ENCODE measurements around the gene JMJD4. TPM values are rescaled to one million over a fixed set of nuclear protein-coding genes. Genes with fewer than 3 reads are reported as not detected.

Gene JMJD4
- 10 to 100 TPM; 20.4 to 21.6 TPM for total RNA-seq

- Mint-ChIP-seq H3K9me3 (no peaks in the 10 kb centered on the region), H3K27ac (peak within 1 kb of the TSS; percentile 96), H3K4me1 (peaks cover 16% of the 10 kb centered on the region), H3K27me3 (no peaks in the 10 kb centered on the region), H3K4me3 (peak within 1 kb of the TSS; percentile 97), H3K36me3 (peaks cover 1% of the 10 kb centered on the region)
- POLR2A ChIA-PET = interaction anchor here (0.9 kb wide), 1 partner anchor 53 kb away, joined by 3 read pairs; no protein-coding TSS in a partner anchor
- ATAC-seq (ENCODE audit: low read depth) = peak; percentile 94
- DNase-seq = peak; percentile 98
These were observed at the start of gene JMJD4, which contains the start of gene SNAP47 for GRCh38 chr1:227734856-227735538. JMJD4 (minus strand) TSS chr1:227735302; CDS start chr1:227735273, 29 bp downstream. SNAP47 (plus strand) TSS chr1:227735435; CDS start chr1:227747737, 12,302 bp downstream.

DNA sequence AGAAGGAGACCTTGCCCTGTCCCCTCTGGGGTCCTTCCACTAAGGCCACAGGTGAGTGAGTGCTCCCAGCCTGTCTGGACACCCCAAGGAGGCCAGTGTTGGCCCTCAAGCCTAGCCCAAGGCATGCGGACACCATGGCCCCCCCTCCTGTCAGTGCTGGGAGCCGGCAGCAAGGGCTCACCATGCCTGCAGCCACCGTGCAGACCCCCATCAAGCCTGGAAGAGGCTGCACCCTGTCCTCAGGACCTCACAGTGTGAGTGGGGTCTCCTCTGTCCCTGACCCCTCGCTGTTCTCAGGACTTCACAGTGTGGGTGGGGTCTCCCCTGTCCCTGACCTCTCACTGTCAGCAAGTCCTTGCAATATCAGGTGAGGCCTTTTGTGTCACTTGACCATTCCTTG lies 47.1 kb upstream of the JMJD4 start:
- DNase-seq (no peak), ATAC-seq (ENCODE audit: low read depth) (no peak)
- Mint-ChIP-seq H3K9me3 (no peaks in the 10 kb centered on the region), H3K4me3 (no peak overlapping the region), H3K27me3 (peaks cover 13% of the 10 kb centered on the region), H3K27ac (no peak overlapping the region), H3K36me3 (peaks cover 6% of the 10 kb centered on the region), H3K4me1 (peaks cover 4% of the 10 kb centered on the region)
- POLR2A ChIA-PET = no interaction called here

DNA sequence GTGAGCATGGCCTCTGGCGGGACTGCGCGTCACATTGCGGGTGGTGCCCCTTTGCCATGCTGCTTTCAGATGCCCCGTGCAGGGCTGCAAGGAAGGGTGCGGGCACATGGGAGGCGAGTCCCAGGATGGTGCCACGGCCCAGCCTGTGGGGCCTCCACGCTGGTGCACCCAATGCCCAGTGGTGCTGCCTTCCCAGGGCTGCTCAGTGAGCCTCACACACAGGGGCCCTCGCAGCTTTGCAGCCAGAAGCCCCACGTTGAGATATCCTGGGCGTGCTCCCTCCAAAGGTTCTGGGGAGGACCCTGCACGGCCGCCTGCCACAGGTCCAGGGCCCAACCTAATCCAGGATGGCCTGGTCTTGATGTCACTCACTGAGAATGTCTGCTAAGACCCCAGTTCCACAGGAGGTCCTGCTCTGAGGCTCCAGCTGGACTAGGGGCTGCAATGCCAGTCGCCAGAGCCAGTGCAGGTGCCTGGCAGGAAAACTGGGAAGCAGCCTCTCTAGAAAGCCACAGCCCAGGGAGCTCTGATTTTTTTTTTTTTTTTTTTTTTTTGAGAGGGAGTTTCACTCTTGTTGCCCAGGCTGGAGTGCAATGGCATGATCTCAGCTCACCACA lies 46.3 kb upstream of the JMJD4 start:
- no peaks in the 10 kb centered on the region for H3K9me3 Mint-ChIP-seq

GRCh38 chr1:227780101-227781044 lies 45.3 kb upstream of the JMJD4 start:
- peak overlapping the region; percentile 25 for H3K27ac Mint-ChIP-seq
- peaks cover 16% of the 10 kb centered on the region for H3K36me3 Mint-ChIP-seq
- H3K27me3 Mint-ChIP-seq = peaks cover 4% of the 10 kb centered on the region
- POLR2A ChIA-PET = interaction anchor here (1.2 kb wide), 1 partner anchor 11 kb away, joined by 3 read pairs; no protein-coding TSS in a partner anchor
- no peaks in the 10 kb centered on the region for H3K9me3 Mint-ChIP-seq
- peaks cover 3% of the 10 kb centered on the region for H3K4me1 Mint-ChIP-seq
- no peak for DNase-seq
- no peak overlapping the region for H3K4me3 Mint-ChIP-seq
- ATAC-seq (ENCODE audit: low read depth) = peak; percentile 21

More for the DNA sequence above, 46.3 kb upstream of the JMJD4 start:
- H3K4me3 Mint-ChIP-seq = no peak overlapping the region
- no peak for ATAC-seq (ENCODE audit: low read depth)
- no peaks in the 10 kb centered on the region for H3K4me1 Mint-ChIP-seq
- H3K27me3 Mint-ChIP-seq = peaks cover 8% of the 10 kb centered on the region
- DNase-seq = no peak
- H3K36me3 Mint-ChIP-seq = peaks cover 11% of the 10 kb centered on the region
- no peak overlapping the region for H3K27ac Mint-ChIP-seq
- POLR2A ChIA-PET = no interaction called here

- ATAC-seq (ENCODE audit: low read depth) (no peak), DNase-seq (no peak)
- Mint-ChIP-seq H3K9me3 (no peaks in the 10 kb centered on the region), H3K4me3 (no peak overlapping the region), H3K36me3 (peaks cover 16% of the 10 kb centered on the region), H3K27me3 (peaks cover 4% of the 10 kb centered on the region), H3K4me1 (peaks cover 3% of the 10 kb centered on the region), H3K27ac (no peak overlapping the region)
- POLR2A ChIA-PET = interaction anchor here (1.2 kb wide), 1 partner anchor 10 kb away, joined by 3 read pairs; no protein-coding TSS in a partner anchor
These were observed 44.6 kb upstream of the JMJD4 start for GRCh38 chr1:227779685-227780084.

DNA sequence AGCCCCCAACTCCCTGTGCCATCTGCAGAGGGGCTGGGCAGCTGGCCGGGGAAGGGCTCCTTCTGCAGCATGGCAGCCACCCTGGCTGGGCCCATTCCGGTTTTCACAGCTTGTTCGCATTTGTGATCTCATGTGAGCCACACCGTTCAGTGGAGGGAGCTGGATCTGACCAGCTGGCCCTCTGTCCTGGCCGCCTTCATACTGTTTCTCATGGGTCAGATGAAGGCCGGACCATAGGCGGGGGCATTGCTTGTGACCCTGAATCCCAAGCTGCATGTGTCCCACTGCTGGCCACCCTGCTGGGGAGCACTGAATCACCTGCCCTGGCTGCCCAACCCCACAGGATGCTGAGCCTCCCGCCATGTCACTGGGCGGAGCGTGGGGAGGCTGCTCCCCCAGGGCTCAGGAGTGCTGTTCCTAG lies 43.9 kb upstream of the JMJD4 start:
- POLR2A ChIA-PET = interaction anchor here (1.2 kb wide), 1 partner anchor 10 kb away, joined by 3 read pairs; no protein-coding TSS in a partner anchor
- no peak for ATAC-seq (ENCODE audit: low read depth)
- H3K27me3 Mint-ChIP-seq = no peaks in the 10 kb centered on the region
- no peaks in the 10 kb centered on the region for H3K9me3 Mint-ChIP-seq
- peaks cover 7% of the 10 kb centered on the region for H3K4me1 Mint-ChIP-seq
- no peak overlapping the region for H3K4me3 Mint-ChIP-seq
- H3K36me3 Mint-ChIP-seq = peaks cover 20% of the 10 kb centered on the region
- no peak overlapping the region for H3K27ac Mint-ChIP-seq
- DNase-seq = no peak

GRCh38 chr1:227778401-227778947 lies 43.4 kb upstream of the JMJD4 start:
- ATAC-seq (ENCODE audit: low read depth) = no peak
- no peak for DNase-seq
- H3K9me3 Mint-ChIP-seq = no peaks in the 10 kb centered on the region
- H3K27ac Mint-ChIP-seq = no peak overlapping the region
- no peaks in the 10 kb centered on the region for H3K27me3 Mint-ChIP-seq
- H3K4me1 Mint-ChIP-seq = peaks cover 13% of the 10 kb centered on the region
- POLR2A ChIA-PET = no interaction called here
- no peak overlapping the region for H3K4me3 Mint-ChIP-seq
- H3K36me3 Mint-ChIP-seq = peaks cover 22% of the 10 kb centered on the region

GRCh38 chr1:227777646-227778045 lies 42.5 kb upstream of the JMJD4 start:
- POLR2A ChIA-PET = no interaction called here
- DNase-seq (peak; percentile 4), ATAC-seq (ENCODE audit: low read depth) (no peak)
- no peaks in the 10 kb centered on the region for H3K9me3 Mint-ChIP-seq
- peaks cover 18% of the 10 kb centered on the region for H3K4me1 Mint-ChIP-seq
- peaks cover 23% of the 10 kb centered on the region for H3K36me3 Mint-ChIP-seq
- no peaks in the 10 kb centered on the region for H3K27me3 Mint-ChIP-seq
- no peak overlapping the region for H3K27ac Mint-ChIP-seq
- H3K4me3 Mint-ChIP-seq = no peak overlapping the region

DNA sequence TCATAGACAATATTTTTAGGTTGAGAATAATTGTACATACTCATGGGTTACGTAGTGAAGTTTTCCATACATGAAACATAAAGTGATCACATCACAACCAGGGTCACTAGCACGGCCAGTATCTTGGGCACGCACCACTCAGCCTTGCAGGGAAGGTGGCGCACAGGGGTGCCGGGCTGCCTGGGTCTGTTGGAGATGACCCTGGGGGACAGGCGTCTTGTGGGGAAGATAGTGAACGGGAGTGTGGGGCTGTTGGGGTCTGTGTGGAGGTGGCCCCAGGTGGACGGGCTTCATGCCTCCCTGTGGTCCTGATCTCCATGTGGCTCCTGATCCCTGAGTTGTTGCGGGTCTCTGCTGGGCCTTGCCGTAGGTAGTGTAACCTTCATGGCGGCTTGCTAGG lies 42.1 kb upstream of the JMJD4 start:
- peaks cover 25% of the 10 kb centered on the region for H3K36me3 Mint-ChIP-seq
- POLR2A ChIA-PET = no interaction called here
- no peak for ATAC-seq (ENCODE audit: low read depth)
- peaks cover 23% of the 10 kb centered on the region for H3K4me1 Mint-ChIP-seq
- no peak overlapping the region for H3K27ac Mint-ChIP-seq
- H3K9me3 Mint-ChIP-seq = no peaks in the 10 kb centered on the region
- no peaks in the 10 kb centered on the region for H3K27me3 Mint-ChIP-seq
- no peak for DNase-seq
- H3K4me3 Mint-ChIP-seq = no peak overlapping the region

DNA sequence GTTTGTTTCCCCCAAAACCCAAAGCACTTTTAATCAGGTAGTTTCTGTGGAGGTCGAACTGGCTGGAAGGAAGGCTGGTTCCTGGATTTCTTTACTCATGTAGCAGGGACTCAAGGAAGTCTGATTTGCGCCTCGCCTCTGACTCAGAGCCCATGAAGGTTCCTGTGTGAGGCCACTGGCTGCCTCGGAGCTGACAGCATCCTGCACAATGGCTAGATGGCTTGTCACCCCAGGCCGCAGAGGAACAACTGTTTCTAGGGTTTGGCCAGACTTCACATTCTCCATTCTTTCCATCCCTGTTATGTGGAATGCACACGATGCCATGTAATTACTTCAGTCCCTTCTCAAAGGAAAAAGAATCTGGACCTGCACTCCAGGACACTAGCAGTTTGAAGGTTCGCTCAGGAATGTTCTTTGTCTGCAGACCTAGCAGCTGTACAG lies 41.2 kb upstream of the JMJD4 start:
- H3K27ac Mint-ChIP-seq = no peak overlapping the region

GRCh38 chr1:227775841-227776240 lies 40.7 kb upstream of the JMJD4 start:
- no peak overlapping the region for H3K4me3 Mint-ChIP-seq
- H3K27ac Mint-ChIP-seq = no peak overlapping the region
- no peak for ATAC-seq (ENCODE audit: low read depth)
- peaks cover 26% of the 10 kb centered on the region for H3K36me3 Mint-ChIP-seq
- DNase-seq = no peak
- peaks cover 25% of the 10 kb centered on the region for H3K4me1 Mint-ChIP-seq
- POLR2A ChIA-PET = interaction anchor here (2.9 kb wide), 1 partner anchor 10 kb away, joined by 14 read pairs; no protein-coding TSS in a partner anchor
- no peaks in the 10 kb centered on the region for H3K27me3 Mint-ChIP-seq
- H3K9me3 Mint-ChIP-seq = no peaks in the 10 kb centered on the region

More for the DNA sequence above, 41.2 kb upstream of the JMJD4 start:
- POLR2A ChIA-PET = no interaction called here
- ATAC-seq (ENCODE audit: low read depth) = no peak
- no peak for DNase-seq
- no peaks in the 10 kb centered on the region for H3K9me3 Mint-ChIP-seq
- H3K4me1 Mint-ChIP-seq = peaks cover 25% of the 10 kb centered on the region
- H3K27me3 Mint-ChIP-seq = no peaks in the 10 kb centered on the region
- peaks cover 26% of the 10 kb centered on the region for H3K36me3 Mint-ChIP-seq
- no peak overlapping the region for H3K4me3 Mint-ChIP-seq

- Mint-ChIP-seq H3K27me3 (no peaks in the 10 kb centered on the region), H3K36me3 (peaks cover 28% of the 10 kb centered on the region), H3K4me1 (peaks cover 25% of the 10 kb centered on the region), H3K9me3 (no peaks in the 10 kb centered on the region), H3K4me3 (no peak overlapping the region), H3K27ac (no peak overlapping the region)
- ATAC-seq (ENCODE audit: low read depth) (no peak), DNase-seq (no peak)
- POLR2A ChIA-PET = interaction anchor here (1.8 to 2.9 kb wide), 2 partner anchors 9 to 13 kb away, joined by 9 to 14 read pairs; no protein-coding TSS in a partner anchor
These were observed 39.9 kb upstream of the JMJD4 start for GRCh38 chr1:227774821-227775661.

Data from activated naive CD8-positive, alpha-beta T cell treated with anti-CD3 and anti-CD28 coated beads, Interleukin-2, amount 10 ng/mL, durations not matched to agents 7 days and 5 days (primary cell).